NCI-H2196 (cell line): ENCODE results near the gene CPEB1.
"Not testable (repeated sequence)": the region's sequence is repeated elsewhere in the genome, so short reads cannot be mapped to it uniquely, and the experiment has no call there.

Experiments
- DNase-seq: peaks from one replicate; lab custom pipeline; 2025; ENCODE audit not compliant: unreplicated experiment; lab: John Stamatoyannopoulos, UW

Gene CPEB1

GRCh38 chr15:82548700-82549099 lies 98.5 kb downstream of the CPEB1 start:
- no peak for DNase-seq

- no peak for DNase-seq
Measured at GRCh38 chr15:82545478-82545877, 101.7 kb downstream of the CPEB1 start.

GRCh38 chr15:82545002-82545401 lies 102.2 kb downstream of the CPEB1 start:
- DNase-seq = no peak

GRCh38 chr15:82544431-82544830 lies 102.7 kb downstream of the CPEB1 start:
- DNase-seq = no peak

- no peak for DNase-seq
Measured at GRCh38 chr15:82543160-82543559, 104.0 kb downstream of the CPEB1 start.

- no peak for DNase-seq
Measured at GRCh38 chr15:82540984-82541431, 106.2 kb downstream of the CPEB1 start.

GRCh38 chr15:82540055-82540983 lies 106.8 kb downstream of the CPEB1 start, which contains the start of gene RPS17:
RPS17 (minus strand) TSS chr15:82540457; CDS start chr15:82540428, 29 bp downstream.
- no peak for DNase-seq

- no peak for DNase-seq
Measured at GRCh38 chr15:82539691-82540054, 107.5 kb downstream of the CPEB1 start.

GRCh38 chr15:82538961-82539690 lies 108.0 kb downstream of the CPEB1 start:
- no peak for DNase-seq

GRCh38 chr15:82537351-82537908 lies 109.7 kb downstream of the CPEB1 start:
- no peak for DNase-seq

GRCh38 chr15:82536409-82537350 lies 110.5 kb downstream of the CPEB1 start:
- DNase-seq = no peak

- DNase-seq = no peak
Measured at GRCh38 chr15:82535566-82536408, 111.4 kb downstream of the CPEB1 start.

GRCh38 chr15:82535151-82535550 lies 112.0 kb downstream of the CPEB1 start:
- DNase-seq = not testable (repeated sequence)

GRCh38 chr15:82534457-82534861 lies 112.7 kb downstream of the CPEB1 start:
- DNase-seq = not testable (repeated sequence)

GRCh38 chr15:82533801-82534200 lies 113.4 kb downstream of the CPEB1 start:
- DNase-seq = no peak

GRCh38 chr15:82532991-82533481 lies 114.1 kb downstream of the CPEB1 start:
- DNase-seq = no peak

- no peak for DNase-seq
Measured at GRCh38 chr15:82532383-82532990, 114.7 kb downstream of the CPEB1 start.

- no peak for DNase-seq
Measured at GRCh38 chr15:82531496-82532382, 115.4 kb downstream of the CPEB1 start.
